HFFc6 (cell line): ENCODE measurements around the gene NFIX. TPM values are rescaled to one million over a fixed set of nuclear protein-coding genes. Genes with fewer than 3 reads are reported as not detected.

Experiments used
- DNase-seq: peaks from one replicate; pipeline ENCODE4 v3.0.0-alpha.2; 2018
- H3K27ac Mint-ChIP-seq: 2 replicates; pipeline ENCODE4 v1.8.0; 2020; ENCODE audit warnings: mild to moderate bottlenecking, mixed read lengths
- H3K27me3 Mint-ChIP-seq: 2 replicates; pipeline ENCODE4 v1.8.0; 2021; ENCODE audit warnings: mild to moderate bottlenecking, moderate library complexity, mixed read lengths; ENCODE audit not compliant: insufficient read depth
- H3K36me3 Mint-ChIP-seq: 2 replicates; pipeline ENCODE4 v1.8.0; 2021; ENCODE audit warnings: low read depth, mixed read lengths
- H3K4me1 Mint-ChIP-seq: 2 replicates; pipeline ENCODE4 v1.8.0; 2020; ENCODE audit warnings: low read depth, mixed read lengths
- H3K4me3 Mint-ChIP-seq: 2 replicates; pipeline ENCODE4 v1.8.0; 2020; ENCODE audit warnings: mild to moderate bottlenecking, moderate library complexity, mixed read lengths
- H3K9me3 Mint-ChIP-seq: 2 replicates; pipeline ENCODE4 v1.8.0; 2020; ENCODE audit warnings: mild to moderate bottlenecking, mixed read lengths
- CTCF ChIP-seq: fragments of 200-600 bp; sonication (generic); IDR thresholded peaks from 2 replicates; pipeline ENCODE4 v1.5.0; 2021; ENCODE audit warnings: antibody characterized with exemption, mild to moderate bottlenecking
- total RNA-seq, 6 experiments: library from RNA; stranded (reverse); fragmentation: NEBNext Ultra II Directional; extraction: Animal tissue kit (Norgen Biotek cat#: 25700); gene quantifications; 2 replicates in 1 of 6; 3 replicates in 5 of 6; pipeline ENCODE4 v1.2.3, GENCODE V29; 2021

The NFIX gene
- total RNA-seq, 6 experiments from 2014 or later: 129 to 161 (median 142) TPM

GRCh38 chr19:13146763-13147563, 151.7 kb downstream of the NFIX start:
- Mint-ChIP-seq H3K4me3 (peak overlapping the region; percentile 51; the same call in 1 of the 2 replicates), H3K27me3 (peaks cover 12% of the 10 kb centered on the region)
- no peak for DNase-seq

More at GRCh38 chr19:13146763-13147563, 151.7 kb downstream of the NFIX start:
- Mint-ChIP-seq H3K9me3 (peaks cover 4% of the 10 kb centered on the region; the same call in 1 of the 2 replicates), H3K4me1 (peaks cover 41% of the 10 kb centered on the region), H3K36me3 (peaks cover 25% of the 10 kb centered on the region), H3K27ac (peak overlapping the region; percentile 63)
- TF ChIP-seq CTCF: no peak

Other genes with a start within 250 kb of the NFIX start
- not detected for gene BEST2, start 243.7 kb upstream of the NFIX start, total RNA-seq
- gene HOOK2, start 219.9 kb upstream of the NFIX start, total RNA-seq: 10 to 100 TPM; 10.5 to 13.8 (median 11.5) TPM
- 10 to 100 TPM; 52.1 to 89.2 (median 83.8) TPM for gene JUNB, start 204.0 kb upstream of the NFIX start, total RNA-seq
- 100 to 1,000 TPM; 214 to 269 (median 229) TPM for gene PRDX2, start 193.7 kb upstream of the NFIX start, total RNA-seq
- 10 to 100 TPM; 14.1 to 30.3 (median 25.6) TPM for gene THSD8, start 193.4 kb upstream of the NFIX start, total RNA-seq
- gene RNASEH2A, start 188.9 kb upstream of the NFIX start, total RNA-seq: 10 to 100 TPM; 17.9 to 43.2 (median 37.7) TPM
- gene RTBDN, start 160.9 kb upstream of the NFIX start, total RNA-seq: not detected
- gene MAST1, start 157.0 kb upstream of the NFIX start, total RNA-seq: under 1 TPM in 3 of 6 experiments, not detected in 3; 0.09 to 0.34 (median 0.26) TPM
- 10 to 100 TPM; 26.0 to 33.5 (median 28.4) TPM for gene DNASE2, start 114.0 kb upstream of the NFIX start, total RNA-seq
- gene KLF1, start 108.3 kb upstream of the NFIX start, total RNA-seq: not detected
- 10 to 100 TPM; 20.6 to 24.6 (median 21.1) TPM for gene GCDH, start 104.3 kb upstream of the NFIX start, total RNA-seq
- gene SYCE2, start 76.2 kb upstream of the NFIX start, total RNA-seq: 1 to 10 TPM in 3 of 6 experiments, under 1 TPM in 3; 0.28 to 1.7 (median 0.91) TPM
- 100 to 1,000 TPM in 1 of 6 experiments, 10 to 100 TPM in 5; 87.8 to 101 (median 90.4) TPM for gene FARSA, start 61.8 kb upstream of the NFIX start, total RNA-seq
- gene CALR, start 56.9 kb upstream of the NFIX start, total RNA-seq: 1,000 to 10,000 TPM; 1,716 to 2,461 (median 2,371) TPM
- gene RAD23A, start 49.6 kb upstream of the NFIX start, total RNA-seq: 100 to 1,000 TPM; 108 to 140 (median 129) TPM
- 10 to 100 TPM; 34.3 to 54.3 (median 46.9) TPM for gene GADD45GIP1, start 38.3 kb upstream of the NFIX start, total RNA-seq
- gene DAND5, start 25.9 kb upstream of the NFIX start, total RNA-seq: not detected
- gene LYL1, start 107.4 kb downstream of the NFIX start, total RNA-seq: 1 to 10 TPM; 1.5 to 5.1 (median 4.2) TPM
- gene TRMT1, start 121.3 kb downstream of the NFIX start, total RNA-seq: 10 to 100 TPM; 36.3 to 49.9 (median 39.6) TPM
- gene NACC1, start 122.8 kb downstream of the NFIX start, total RNA-seq: 100 to 1,000 TPM; 126 to 146 (median 139) TPM
- gene STX10, start 154.9 kb downstream of the NFIX start, total RNA-seq: 10 to 100 TPM; 48.5 to 63.4 (median 54.0) TPM
- 10 to 100 TPM; 68.9 to 91.2 (median 87.7) TPM for gene IER2, start 154.9 kb downstream of the NFIX start, total RNA-seq